Aorta (tissue), 5 donors: ENCODE results near the gene SEMA3D. TPM values are rescaled to one million over a fixed set of nuclear protein-coding genes. Genes with fewer than 3 reads are reported as not detected.

ENCODE experiments used
- ATAC-seq: fragments of 200-7000 bp; cut with Tn5 transposase; one replicate; pipeline ENCODE4 v1.9.1; 2022; ENCODE audit warnings: moderate library complexity; ENCODE audit not compliant: low FRiP score
- DNase-seq, 2 donors: peaks; one replicate each; pipeline ENCODE4 v3.0.0-alpha.2; 2020
- H3K27ac ChIP-seq, 2 donors: one replicate each; pipeline ENCODE4 v1.5.1; 2013; ENCODE audit warnings: low read length in 2 of 2, mild to moderate bottlenecking in 2 of 2, moderate library complexity in 2 of 2, control low read depth in 1 of 2, inconsistent platforms in 1 of 2, low read depth in 1 of 2
- H3K27me3 ChIP-seq, 2 donors: one replicate each; pipeline ENCODE4 v1.6.1; 2013; ENCODE audit warnings: control low read depth in 1 of 2, low read length in 1 of 2, mild to moderate bottlenecking in 1 of 2, moderate library complexity in 1 of 2; ENCODE audit not compliant: insufficient read depth in 2 of 2, control insufficient read depth in 1 of 2
- H3K36me3 ChIP-seq, 2 donors: one replicate each; pipeline ENCODE4 v1.6.1; 2013; ENCODE audit warnings: control low read depth in 1 of 2, low read length in 1 of 2, mild to moderate bottlenecking in 1 of 2; ENCODE audit not compliant: insufficient read depth in 2 of 2, control insufficient read depth in 1 of 2
- H3K4me1 ChIP-seq, 2 donors: one replicate each; pipeline ENCODE4 v1.6.1; 2013; ENCODE audit warnings: low read length in 2 of 2, control low read depth in 1 of 2, mild to moderate bottlenecking in 1 of 2, moderate library complexity in 1 of 2; ENCODE audit not compliant: insufficient read depth in 2 of 2, control insufficient read depth in 1 of 2
- H3K4me3 ChIP-seq, 2 donors: one replicate each; pipeline ENCODE4 v1.5.1; 2013; ENCODE audit warnings: low read length in 2 of 2, control low read depth in 1 of 2, mild to moderate bottlenecking in 1 of 2
- H3K9me3 ChIP-seq: one replicate; pipeline ENCODE4 v1.6.1; 2013; ENCODE audit warnings: mild to moderate bottlenecking, low read length; ENCODE audit not compliant: control insufficient read depth
- WGBS, 2 donors: extraction: QIAGEN DNeasy Blood & Tissue Kit; methylation state at CpG; one replicate each; pipeline ENCODE4 v1.1.7; 2013; 5-methylcytosine and 5-hydroxymethylcytosine counted together
- intact Hi-C, 2 donors: fragments of 100-400 bp; cut with DNase I; formaldehyde crosslinking; loops; one replicate each; pipeline versions ENCODE4 v1.14.2 to v1.15.0; 2022
- polyA plus RNA-seq, 2 donors: library from polyadenylated mRNA; stranded (reverse); fragments of 200-250 nt; gene quantifications; one replicate each; pipeline ENCODE4 v1.2.3, GENCODE V29; 2013
- total RNA-seq, 2 donors: library from RNA; stranded (reverse); fragmentation: NEBNext Ultra II Directional; extraction: Animal tissue kit (Norgen Biotek cat#: 25700); gene quantifications; one replicate each; pipeline ENCODE4 v1.2.1, GENCODE V29; 2021
- donor health status: healthy with polysubstance abuse.
- donor health status: Bipolar disorder and iron deficiency.
- donor health status: DM: no; HTN: no; CAD: no.
- donor health status: DM: no; HTN: no; CAD: no.
- donor health status: DM: yes; HTN: yes; CAD: no.

SEMA3D gene
- total and polyA plus RNA-seq, 4 donors, result 3.5 to 50.7 (median 20.0) TPM

DNA sequence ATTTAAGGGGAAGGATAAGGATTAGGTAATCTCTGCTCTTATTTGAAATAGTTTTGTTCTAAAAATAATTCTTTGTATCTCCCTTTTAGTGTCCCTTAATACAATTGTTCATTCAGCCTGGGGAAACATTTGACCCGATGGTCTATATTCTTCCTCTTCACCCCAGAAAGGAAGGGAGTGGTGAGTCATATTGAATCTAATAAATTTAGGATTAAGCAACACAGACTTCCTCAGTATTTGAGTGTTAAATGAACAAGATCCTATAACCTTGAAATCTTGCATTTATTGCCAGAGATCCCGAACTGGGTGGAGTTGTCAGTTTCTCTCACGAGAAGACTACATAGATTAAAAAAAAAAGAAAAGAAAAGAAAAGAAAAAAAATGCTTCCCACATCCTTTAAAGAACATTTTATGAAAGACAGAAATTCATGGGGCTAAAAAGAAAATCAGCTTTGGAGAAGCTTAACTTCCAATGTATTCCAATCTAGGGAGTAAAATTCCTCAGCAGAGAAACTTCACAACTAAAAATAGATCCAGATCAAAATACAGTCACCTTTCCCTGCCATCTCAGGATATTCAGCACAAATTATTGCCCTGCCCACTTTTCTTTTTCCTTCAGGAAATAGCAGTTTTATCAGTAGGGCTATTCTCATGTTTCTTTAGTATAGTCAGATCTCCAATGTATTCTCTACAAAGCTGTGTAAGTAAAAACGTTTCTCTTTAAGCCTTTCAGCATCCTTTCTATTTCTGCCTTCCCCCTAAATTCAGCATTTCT lies 82.2 kb downstream of the SEMA3D start:
- ATAC-seq, result peak; percentile 68
- H3K4me3 ChIP-seq, result no peak overlapping the region
- no peak overlapping the region for H3K27ac ChIP-seq
- WGBS, 2 donors, result 7 to 11% methylated on average over 4 of the region's 4 CpGs
- H3K36me3 ChIP-seq, result no peaks in the 10 kb centered on the region
- intact Hi-C loops, result loop anchor here (5.0 kb wide), 2 partner anchors 37 to 68 kb away; no protein-coding TSS in a partner anchor
- H3K27me3 ChIP-seq, result no peaks in the 10 kb centered on the region
- no peak for DNase-seq
- H3K4me1 ChIP-seq, result peaks cover 0 to 6% of the 10 kb centered on the region in 2 donors
- no peaks in the 10 kb centered on the region for H3K9me3 ChIP-seq

GRCh38 chr7:85103962-85104361 lies 82.9 kb downstream of the SEMA3D start:
- no peak for ATAC-seq
- H3K27ac ChIP-seq, result no peak overlapping the region
- intact Hi-C loops, result loop anchor here (5.0 kb wide), 2 partner anchors 37 to 68 kb away; no protein-coding TSS in a partner anchor
- DNase-seq, result no peak
- no peaks in the 10 kb centered on the region for H3K36me3 ChIP-seq
- H3K4me3 ChIP-seq, result no peak overlapping the region
- H3K9me3 ChIP-seq, result no peaks in the 10 kb centered on the region
- H3K27me3 ChIP-seq, result no peaks in the 10 kb centered on the region
- H3K4me1 ChIP-seq, result peaks cover 0 to 6% of the 10 kb centered on the region in 2 donors

GRCh38 chr7:85103357-85103756 lies 83.5 kb downstream of the SEMA3D start:
- Histone ChIP-seq H3K27ac (no peak overlapping the region), H3K27me3 (no peaks in the 10 kb centered on the region), H3K9me3 (no peaks in the 10 kb centered on the region), H3K4me1 (peaks cover 0 to 6% of the 10 kb centered on the region in 2 donors), H3K36me3 (no peaks in the 10 kb centered on the region), H3K4me3 (no peak overlapping the region)
- WGBS, 2 donors, result 3 to 6% methylated on average over 3 of the region's 3 CpGs
- ATAC-seq (peak; percentile 73), DNase-seq (peak in 1 of 2 donors; percentile 48)
- intact Hi-C loops, result loop anchor here (5.0 kb wide), 2 partner anchors 36 to 69 kb away; no protein-coding TSS in a partner anchor

GRCh38 chr7:85102813-85103350 lies 84.0 kb downstream of the SEMA3D start:
- Histone ChIP-seq H3K36me3 (no peaks in the 10 kb centered on the region), H3K4me1 (peaks cover 0 to 6% of the 10 kb centered on the region in 2 donors), H3K27me3 (no peaks in the 10 kb centered on the region), H3K4me3 (no peak overlapping the region), H3K27ac (no peak overlapping the region), H3K9me3 (no peaks in the 10 kb centered on the region)
- intact Hi-C loops, result loop anchor here (5.0 kb wide), 2 partner anchors 36 to 69 kb away; no protein-coding TSS in a partner anchor
- WGBS, 2 donors, result 2 to 3% methylated on average over 2 of the region's 2 CpGs
- DNase-seq (no peak), ATAC-seq (peak; percentile 70)

GRCh38 chr7:85101347-85101746 lies 85.5 kb downstream of the SEMA3D start:
- no peaks in the 10 kb centered on the region for H3K9me3 ChIP-seq
- no peak overlapping the region for H3K27ac ChIP-seq
- ATAC-seq (no peak), DNase-seq (no peak)
- no peak overlapping the region for H3K4me3 ChIP-seq
- no peaks in the 10 kb centered on the region for H3K27me3 ChIP-seq
- no peaks in the 10 kb centered on the region for H3K36me3 ChIP-seq
- WGBS, 2 donors, result 31 to 45% methylated on average over 2 of the region's 2 CpGs
- intact Hi-C loops, result loop anchor here (5.0 kb wide), 2 partner anchors 34 to 71 kb away; no protein-coding TSS in a partner anchor
- H3K4me1 ChIP-seq, result peaks cover 0 to 9% of the 10 kb centered on the region in 2 donors

GRCh38 chr7:85097844-85098243 lies 89.0 kb downstream of the SEMA3D start:
- Histone ChIP-seq H3K9me3 (no peaks in the 10 kb centered on the region), H3K36me3 (no peaks in the 10 kb centered on the region), H3K27me3 (no peaks in the 10 kb centered on the region), H3K27ac (no peak overlapping the region), H3K4me3 (no peak overlapping the region), H3K4me1 (peaks cover 0 to 3% of the 10 kb centered on the region in 2 donors)
- intact Hi-C loops, result no loop called here
- DNase-seq (no peak), ATAC-seq (no peak)
- WGBS, 2 donors, result 91 to 97% methylated on average over 1 of the region's 1 CpG

DNA sequence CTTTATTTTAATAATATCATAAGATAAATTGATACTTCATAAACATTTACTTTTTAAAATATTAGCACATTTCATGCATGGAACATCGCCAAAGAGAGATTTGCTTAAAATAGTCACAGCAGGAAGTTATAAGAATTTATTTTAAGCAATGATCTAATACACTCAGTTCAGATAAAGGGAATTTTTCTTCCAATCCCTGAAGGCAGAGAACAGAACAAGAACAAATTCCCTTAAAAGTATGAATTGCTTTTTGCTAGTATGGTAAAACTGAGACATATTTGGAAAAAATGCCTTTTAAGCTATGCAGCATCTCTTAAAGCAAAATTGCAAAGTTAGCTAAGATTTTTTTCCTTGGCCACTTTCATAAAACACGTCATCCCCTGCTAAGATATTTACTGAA lies 91.0 kb downstream of the SEMA3D start:
- intact Hi-C loops, result no loop called here
- ATAC-seq, result peak; percentile 67

DNA sequence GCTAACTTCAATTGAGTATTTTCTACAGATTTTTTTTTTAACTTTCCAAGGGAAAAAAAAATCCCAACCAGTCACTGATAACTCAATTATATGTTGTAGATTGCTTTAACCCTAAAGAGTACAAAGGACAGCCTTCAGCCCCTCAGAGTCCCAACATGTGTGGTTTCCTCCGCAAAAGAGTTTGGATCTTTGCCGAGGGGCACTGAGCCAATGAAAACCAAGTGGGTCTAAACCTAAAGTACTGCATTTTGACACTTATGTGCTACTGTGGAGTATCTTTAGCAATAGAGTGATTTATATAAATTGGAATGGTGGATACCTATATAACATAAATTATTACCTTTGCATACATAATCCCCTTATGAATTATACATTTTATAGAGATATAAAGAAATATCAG lies 91.5 kb downstream of the SEMA3D start:
- no peak overlapping the region for H3K4me3 ChIP-seq
- intact Hi-C loops, result no loop called here
- DNase-seq, result peak; percentile 47 to 76
- 1 to 7% methylated on average over 2 of the region's 2 CpGs for WGBS, 2 donors
- H3K9me3 ChIP-seq, result no peaks in the 10 kb centered on the region
- ATAC-seq, result peak; percentile 39
- H3K27ac ChIP-seq, result peak overlapping the region; percentile 40 to 82
- H3K36me3 ChIP-seq, result no peaks in the 10 kb centered on the region
- H3K27me3 ChIP-seq, result no peaks in the 10 kb centered on the region
- H3K4me1 ChIP-seq, result peaks cover 0 to 3% of the 10 kb centered on the region in 2 donors

More for the DNA sequence above, 91.0 kb downstream of the SEMA3D start:
- 1 to 6% methylated on average over 2 of the region's 2 CpGs for WGBS, 2 donors
- no peaks in the 10 kb centered on the region for H3K36me3 ChIP-seq
- H3K4me1 ChIP-seq, result peaks cover 0 to 3% of the 10 kb centered on the region in 2 donors
- no peaks in the 10 kb centered on the region for H3K9me3 ChIP-seq
- no peak for DNase-seq
- H3K27ac ChIP-seq, result no peak overlapping the region
- no peaks in the 10 kb centered on the region for H3K27me3 ChIP-seq
- H3K4me3 ChIP-seq, result no peak overlapping the region
